ENCODE data around the gene RESP18.

RESP18 gene

DNA sequence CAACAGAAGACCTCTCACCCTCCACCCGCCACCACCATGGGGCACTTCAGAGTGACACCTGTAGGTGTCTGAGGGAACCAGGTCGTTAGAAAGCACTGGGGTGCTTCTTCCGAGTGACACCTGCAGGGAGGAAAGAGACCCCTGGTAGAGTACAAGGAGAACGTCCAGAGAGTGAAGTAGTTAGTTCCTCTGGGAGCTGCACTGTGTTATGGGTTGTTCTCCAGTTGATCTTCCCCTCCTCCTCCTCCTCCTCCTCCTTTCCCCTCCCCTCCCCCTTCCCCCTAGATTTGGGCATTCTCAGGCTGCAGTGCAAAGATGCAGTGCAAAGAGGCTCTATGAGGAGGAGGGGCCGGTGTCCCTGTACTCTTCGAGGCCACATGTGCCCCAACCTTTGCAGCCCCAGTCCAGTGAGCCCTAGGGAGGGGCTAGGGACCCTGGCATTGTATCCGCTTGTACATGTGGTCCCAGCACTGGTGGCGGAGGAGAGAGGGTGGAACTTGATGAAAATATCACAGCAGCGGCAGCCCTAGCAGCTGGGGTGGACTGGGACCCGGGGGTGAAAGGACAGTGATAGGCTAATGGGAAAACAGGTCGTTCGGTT, 52.5 kb downstream of the RESP18 start:
- TF ChIP-seq GATA2 (IDR thresholded peaks at IDR 0.05; ENCODE audit: low read depth, low read length) (no peak), GATA3 (IDR thresholded peaks at IDR 0.05; ENCODE audit: low read depth, low read length) (no peak)

DNA sequence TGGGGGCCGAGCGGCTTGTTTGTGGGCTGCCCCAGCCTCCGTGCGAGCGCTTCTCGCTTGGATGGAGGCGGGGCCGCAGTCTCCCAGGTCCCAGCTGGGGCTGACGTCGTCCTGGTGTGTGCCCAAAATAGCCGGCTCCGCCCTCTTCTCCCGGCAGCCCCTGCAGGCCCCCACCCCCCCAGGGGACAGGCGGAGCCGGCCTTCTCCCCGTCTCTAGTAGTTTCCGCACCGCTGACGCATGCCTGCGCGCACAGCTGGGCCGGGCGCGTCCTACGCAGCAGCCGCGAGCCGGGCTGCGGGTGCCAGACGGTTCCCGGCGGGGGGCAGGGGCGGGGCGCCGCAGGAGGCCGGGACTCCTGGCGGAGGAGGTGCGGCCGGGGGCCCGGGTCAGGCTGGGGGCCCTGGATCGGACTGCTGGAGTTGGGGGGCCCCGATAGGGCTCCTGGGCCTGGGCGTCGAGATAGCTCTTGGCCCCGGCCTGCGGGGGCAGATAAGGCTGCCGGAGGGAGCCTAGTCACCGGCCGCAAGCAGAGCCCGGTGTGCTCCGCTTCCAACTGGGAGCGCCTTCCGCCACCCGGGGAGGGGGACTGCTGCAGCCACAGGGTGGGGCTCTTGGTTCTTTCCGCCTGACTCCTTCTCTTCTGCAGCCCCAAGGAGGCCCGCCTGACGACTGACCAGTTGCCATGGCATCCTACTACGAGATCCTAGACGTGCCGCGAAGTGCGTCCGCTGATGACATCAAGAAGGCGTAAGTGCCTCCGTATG, 53.2 kb downstream of the RESP18 start, which contains the start of gene DNAJB2:
DNAJB2 (plus strand) TSS at position 216 of the 765 bp plus-strand sequence; CDS start at position 684, 468 bp downstream.
- no peak for TF ChIP-seq GATA2 (IDR thresholded peaks at IDR 0.05; ENCODE audit: low read depth, low read length)
- no peak for TF ChIP-seq GATA3 (IDR thresholded peaks at IDR 0.05; ENCODE audit: low read depth, low read length)

DNA sequence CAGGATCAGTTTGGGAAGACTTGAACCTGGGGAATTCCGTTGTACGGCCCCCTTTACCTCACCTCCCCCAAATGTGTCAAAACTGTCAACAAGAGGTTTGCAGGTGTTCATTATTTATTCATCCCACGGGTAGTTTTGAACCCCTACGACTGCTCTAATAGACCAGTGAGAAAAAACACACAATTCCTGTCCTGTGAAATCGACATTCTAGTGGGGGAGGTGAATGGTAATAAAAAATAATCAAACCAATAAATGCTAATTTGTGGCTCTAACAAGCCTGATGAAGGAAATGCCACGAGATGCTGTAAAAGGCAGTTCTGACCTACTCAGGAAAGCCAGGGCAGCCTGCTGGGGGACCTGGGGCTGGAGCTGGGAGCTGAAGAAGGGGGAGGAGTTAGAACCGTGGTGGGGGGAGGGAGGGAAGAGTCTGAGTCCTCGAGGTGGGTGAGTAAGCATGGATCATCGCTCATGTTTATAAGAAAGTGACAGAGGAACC, 53.8 kb downstream of the RESP18 start:
- TF ChIP-seq GATA3 (IDR thresholded peaks at IDR 0.05; ENCODE audit: low read depth, low read length) (no peak), GATA2 (IDR thresholded peaks at IDR 0.05; ENCODE audit: low read depth, low read length) (no peak)

DNA sequence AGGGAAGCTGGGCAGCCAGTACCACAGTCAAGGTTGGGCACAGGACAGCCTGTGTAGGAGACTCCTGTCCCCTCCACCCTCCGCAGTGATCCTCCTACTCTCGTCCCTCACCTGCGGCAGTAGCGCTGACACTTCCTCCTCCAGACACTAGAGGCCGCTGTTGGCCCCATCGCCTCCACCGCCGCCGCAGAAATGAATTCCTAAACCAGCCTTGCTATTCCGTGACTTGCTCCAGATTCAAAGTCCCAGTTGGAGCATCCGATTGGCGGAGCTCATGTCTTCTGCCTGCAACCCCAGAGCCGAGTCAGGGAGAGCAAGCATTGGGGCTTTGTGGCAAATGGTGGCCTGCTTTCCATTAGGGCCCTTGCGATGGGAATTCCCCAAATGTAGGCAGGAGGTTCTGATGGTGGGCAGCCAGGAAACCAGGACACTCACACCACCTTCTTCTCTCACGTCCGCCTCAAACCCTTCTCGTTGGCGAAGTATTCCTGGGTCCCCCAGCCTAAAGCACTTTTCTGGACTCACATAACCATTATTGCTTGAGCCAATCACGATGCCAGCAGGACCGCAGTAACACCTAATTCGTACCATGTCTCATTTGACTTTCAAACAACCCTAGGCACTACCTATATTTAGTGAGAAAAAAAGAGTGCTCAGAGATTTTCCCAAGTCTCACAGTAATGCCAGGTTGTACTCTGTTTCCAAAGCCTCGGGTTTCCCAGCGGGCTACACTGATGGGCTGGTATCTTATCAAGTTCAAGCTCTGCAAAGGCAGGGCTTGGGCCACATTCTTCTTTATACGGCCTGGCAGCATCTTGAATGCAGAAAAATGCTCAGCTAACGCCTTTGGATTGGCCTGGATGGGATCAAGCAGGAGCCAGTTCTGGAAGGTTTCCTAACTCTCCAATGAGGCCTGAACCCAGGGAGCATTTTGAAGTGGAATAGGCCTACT, 54.6 kb downstream of the RESP18 start:
- TF ChIP-seq GATA2 (IDR thresholded peaks at IDR 0.05; ENCODE audit: low read depth, low read length) = no peak
- TF ChIP-seq GATA3 (IDR thresholded peaks at IDR 0.05; ENCODE audit: low read depth, low read length) = no peak

All from SH-SY5Y (cell line).